Right renal pelvis (tissue), 4 donors: Measurements from ENCODE around the gene KREMEN1. TPM values are rescaled to one million over a fixed set of nuclear protein-coding genes. Genes with fewer than 3 reads are reported as not detected.

Experiments used
- DNase-seq, 4 donors: peaks; one replicate each; pipeline ENCODE4 v3.0.0-alpha.2; 2013; ENCODE audit warnings: low read depth in 4 of 4, low spot score in 3 of 4, missing footprints in 1 of 4
- polyA plus RNA-seq, 4 donors: library from polyadenylated mRNA; unstranded; fragments of 120-200 nt; gene quantifications; one replicate each; pipeline ENCODE4 v1.2.1, GENCODE V29; 2013; ENCODE audit not compliant: insufficient read length in 4 of 4

KREMEN1 gene
- polyA plus RNA-seq, 4 donors: 21.1 to 28.5 (median 24.8) TPM

- DNase-seq: no peak
Measured at GRCh38 chr22:29216011-29216872, 143.4 kb downstream of the KREMEN1 start.

- no peak for DNase-seq
Measured at GRCh38 chr22:29216873-29217666, 144.2 kb downstream of the KREMEN1 start.

Other genes starting within 250 kb of the KREMEN1 start
- 10 to 100 TPM; 31.4 to 34.7 (median 33.1) TPM for gene ZNRF3, start 189.5 kb upstream of the KREMEN1 start, polyA plus RNA-seq
- gene C22orf31, start 11.2 kb upstream of the KREMEN1 start, polyA plus RNA-seq: 1 to 10 TPM; 1.1 to 1.7 (median 1.2) TPM
- gene EMID1, start 132.9 kb downstream of the KREMEN1 start, polyA plus RNA-seq: 100 to 1,000 TPM in 1 of 4 donors, 10 to 100 TPM in 3; 73.9 to 115 (median 78.5) TPM
- 10 to 100 TPM; 25.4 to 37.8 (median 27.1) TPM for gene RHBDD3, start 194.9 kb downstream of the KREMEN1 start, polyA plus RNA-seq
- gene EWSR1, start 195.2 kb downstream of the KREMEN1 start, polyA plus RNA-seq: 100 to 1,000 TPM; 281 to 341 (median 320) TPM
- gene GAS2L1, start 233.6 kb downstream of the KREMEN1 start, polyA plus RNA-seq: 1 to 10 TPM; 6.9 to 9.3 (median 7.1) TPM
- gene RASL10A, start 242.7 kb downstream of the KREMEN1 start, polyA plus RNA-seq: under 1 TPM in 2 of 4 donors, not detected in 2; 0.22 to 0.24 TPM